Brain microvascular endothelial cell (primary cell): ENCODE measurements around the gene KLF16.

Experiments
- DNase-seq: peaks from one replicate; pipeline ENCODE4 v3.0.0-alpha.2; 2020
- H3K27ac ChIP-seq: fragments of 250-450 bp; sonication (Bioruptor Pico); 2 replicates; pipeline ENCODE4 v1.5.1; 2020; ENCODE audit warnings: mild to moderate bottlenecking, moderate library complexity
- H3K27me3 ChIP-seq: fragments of 250-450 bp; sonication (Bioruptor Pico); replicated peaks from 2 replicates; pipeline ENCODE4 v1.5.1; 2020; ENCODE audit warnings: mild to moderate bottlenecking
- H3K36me3 ChIP-seq: fragments of 250-450 bp; sonication (Bioruptor Pico); replicated peaks from 2 replicates; pipeline ENCODE4 v1.5.1; 2020; ENCODE audit warnings: mild to moderate bottlenecking
- H3K4me3 ChIP-seq: 2 replicates; pipeline ENCODE4 v1.5.1; 2011; ENCODE audit warnings: low read depth, mild to moderate bottlenecking, control low read depth, low read length, moderate library complexity
- in situ Hi-C: cut with HindIII; loops from 2 replicates; pipeline ENCODE4 v1.10.0; 2017; ENCODE audit warnings: low sequenced_read_pairs, low pct_ligation_motif_present
- TF ChIP-seq, protein P1 (sequence below): IDR thresholded peaks from 2 replicates; pipeline ENCODE4 v1.5.1; 2011; ENCODE audit warnings: low read depth, mild to moderate bottlenecking, moderate library complexity, low read length, control low read depth, inconsistent platforms; ENCODE audit errors: missing control alignments

The KLF16 gene

DNA sequence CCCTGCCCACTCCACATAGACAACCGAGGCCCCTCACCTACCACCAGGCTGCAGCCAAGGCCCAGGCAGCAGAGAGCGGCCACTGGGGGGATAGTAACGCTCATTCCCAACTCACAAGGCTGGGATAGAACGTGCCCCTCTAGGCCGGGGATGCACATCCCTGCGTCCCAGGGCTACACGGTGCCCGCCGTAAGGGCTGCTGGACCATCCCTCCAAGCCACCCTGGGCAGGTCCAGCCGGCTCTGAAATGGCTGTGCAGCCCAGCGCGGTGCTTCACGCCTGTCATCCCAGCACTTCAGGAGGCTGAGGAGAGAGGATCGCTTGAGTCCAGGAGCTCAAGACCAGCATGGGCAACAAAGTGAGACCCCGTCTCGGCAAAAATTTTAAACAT lies 18.3 kb downstream of the KLF16 start:
- H3K27ac ChIP-seq = no peak overlapping the region
- no peak overlapping the region for H3K4me3 ChIP-seq
- no peaks in the 10 kb centered on the region for H3K36me3 ChIP-seq
- TF ChIP-seq, protein P1, sequence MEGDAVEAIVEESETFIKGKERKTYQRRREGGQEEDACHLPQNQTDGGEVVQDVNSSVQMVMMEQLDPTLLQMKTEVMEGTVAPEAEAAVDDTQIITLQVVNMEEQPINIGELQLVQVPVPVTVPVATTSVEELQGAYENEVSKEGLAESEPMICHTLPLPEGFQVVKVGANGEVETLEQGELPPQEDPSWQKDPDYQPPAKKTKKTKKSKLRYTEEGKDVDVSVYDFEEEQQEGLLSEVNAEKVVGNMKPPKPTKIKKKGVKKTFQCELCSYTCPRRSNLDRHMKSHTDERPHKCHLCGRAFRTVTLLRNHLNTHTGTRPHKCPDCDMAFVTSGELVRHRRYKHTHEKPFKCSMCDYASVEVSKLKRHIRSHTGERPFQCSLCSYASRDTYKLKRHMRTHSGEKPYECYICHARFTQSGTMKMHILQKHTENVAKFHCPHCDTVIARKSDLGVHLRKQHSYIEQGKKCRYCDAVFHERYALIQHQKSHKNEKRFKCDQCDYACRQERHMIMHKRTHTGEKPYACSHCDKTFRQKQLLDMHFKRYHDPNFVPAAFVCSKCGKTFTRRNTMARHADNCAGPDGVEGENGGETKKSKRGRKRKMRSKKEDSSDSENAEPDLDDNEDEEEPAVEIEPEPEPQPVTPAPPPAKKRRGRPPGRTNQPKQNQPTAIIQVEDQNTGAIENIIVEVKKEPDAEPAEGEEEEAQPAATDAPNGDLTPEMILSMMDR = no peak
- no peak for DNase-seq
- in situ Hi-C loops = no loop called here
- no peaks in the 10 kb centered on the region for H3K27me3 ChIP-seq

DNA sequence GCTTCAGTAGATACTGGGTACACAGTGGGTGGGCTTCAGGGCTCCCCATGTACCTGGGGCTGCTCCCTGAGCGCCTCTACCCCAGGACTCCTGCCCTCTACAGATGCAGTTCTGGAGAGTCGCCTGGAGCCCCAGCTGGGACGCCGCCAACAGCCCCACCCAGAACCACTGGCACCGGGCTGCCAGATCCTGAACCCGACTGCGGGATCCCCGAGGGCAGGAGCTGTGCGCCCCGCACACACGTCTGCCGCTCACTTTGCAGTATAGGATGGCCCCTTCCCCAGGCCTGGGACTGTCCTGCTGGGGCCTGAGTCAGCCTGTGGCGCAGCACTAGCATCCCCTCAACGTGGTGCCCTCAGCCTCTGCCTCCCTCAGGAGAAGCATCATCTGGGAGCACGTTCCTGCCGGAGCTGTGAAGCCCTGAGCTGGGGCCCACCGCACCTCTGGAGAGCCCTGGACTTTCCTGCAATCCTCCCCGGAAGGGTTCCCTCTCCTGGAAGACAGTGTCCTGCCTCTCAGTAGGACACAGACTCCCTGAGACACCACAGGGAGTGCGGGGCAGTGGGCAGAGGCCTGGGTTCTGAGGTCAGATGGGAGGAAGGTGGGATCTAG lies 18.8 kb downstream of the KLF16 start:
- Histone ChIP-seq H3K36me3 (no peaks in the 10 kb centered on the region), H3K27ac (no peak overlapping the region), H3K27me3 (no peaks in the 10 kb centered on the region), H3K4me3 (no peak overlapping the region)
- DNase-seq = no peak
- in situ Hi-C loops = no loop called here
- TF ChIP-seq, protein P1 = no peak

GRCh38 chr19:1843646-1844394 lies 19.6 kb downstream of the KLF16 start:
- DNase-seq = no peak
- in situ Hi-C loops = no loop called here
- no peak overlapping the region for H3K4me3 ChIP-seq
- no peak overlapping the region for H3K27ac ChIP-seq
- H3K36me3 ChIP-seq = no peaks in the 10 kb centered on the region
- H3K27me3 ChIP-seq = no peaks in the 10 kb centered on the region
- TF ChIP-seq, protein P1 = peak; percentile 40

DNA sequence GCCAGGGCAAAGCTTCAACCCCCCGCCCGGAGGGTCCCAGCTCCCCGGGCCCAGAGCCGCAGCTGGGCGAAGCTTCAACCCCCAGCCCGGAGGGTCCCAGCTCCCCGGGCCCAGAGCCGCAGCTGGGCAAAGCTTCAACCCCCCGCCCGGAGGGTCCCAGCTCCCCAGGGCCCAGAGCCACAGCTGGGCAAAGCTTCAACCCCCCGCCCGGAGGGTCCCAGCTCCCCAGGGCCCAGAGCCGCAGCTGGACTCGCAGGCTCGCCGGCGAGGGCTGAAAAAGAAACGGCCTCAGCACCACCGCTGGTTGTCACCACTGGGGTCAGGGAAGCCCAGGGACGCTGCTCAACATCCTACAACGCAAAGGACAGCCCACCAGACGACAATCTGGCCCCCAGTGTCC lies 20.3 kb downstream of the KLF16 start:
- Histone ChIP-seq H3K36me3 (no peaks in the 10 kb centered on the region), H3K27me3 (no peaks in the 10 kb centered on the region), H3K27ac (no peak overlapping the region), H3K4me3 (no peak overlapping the region)
- DNase-seq = no peak
- TF ChIP-seq, protein P1 = no peak
- in situ Hi-C loops = no loop called here

GRCh38 chr19:1841209-1841924 lies 22.0 kb downstream of the KLF16 start:
- no peak for DNase-seq
- no peak overlapping the region for H3K4me3 ChIP-seq
- TF ChIP-seq, protein P1 = no peak

More at GRCh38 chr19:1841209-1841924, 22.0 kb downstream of the KLF16 start:
- in situ Hi-C loops = no loop called here
- no peaks in the 10 kb centered on the region for H3K27me3 ChIP-seq
- no peaks in the 10 kb centered on the region for H3K36me3 ChIP-seq
- no peak overlapping the region for H3K27ac ChIP-seq
